CD14-positive monocyte (primary cell): ENCODE results near the gene LGI4. TPM values are rescaled to one million over a fixed set of nuclear protein-coding genes. Genes with fewer than 3 reads are reported as not detected.
A peak's percentile ranks its signal among the peaks of the same experiment; 100 is the strongest.

Experiments used
- DNase-seq, 3 donors: peaks; one replicate each; pipeline ENCODE4 v3.0.0-alpha.2; 2011 to 2022
- H2AFZ ChIP-seq: 2 replicates; pipeline ENCODE4 v1.6.0; 2012; ENCODE audit warnings: mild to moderate bottlenecking, low read depth, low read length, inconsistent platforms; ENCODE audit not compliant: insufficient read depth, poor library complexity, severe bottlenecking
- H3K27ac ChIP-seq, 2 donors: 1 replicate in 1 of 2; 2 replicates in 1 of 2; pipeline ENCODE4 v1.5.1; 2012 to 2013; ENCODE audit warnings: low read length in 2 of 2, control low read depth in 1 of 2, inconsistent platforms in 1 of 2, low read depth in 1 of 2, mild to moderate bottlenecking in 1 of 2
- H3K27me3 ChIP-seq, 2 donors: one replicate each; pipeline versions ENCODE4 v1.6.0 to v1.6.1; 2011 to 2013; ENCODE audit warnings: low read length in 2 of 2; ENCODE audit not compliant: control insufficient read depth in 2 of 2, insufficient read depth in 2 of 2
- H3K36me3 ChIP-seq, 2 donors: replicated peaks in 1 of 2; 1 replicate in 1 of 2; 2 replicates in 1 of 2; pipeline versions ENCODE4 v1.5.1 to v1.6.1; 2012 to 2013; ENCODE audit warnings: low read length in 2 of 2, control low read depth in 1 of 2, inconsistent platforms in 1 of 2, mild to moderate bottlenecking in 1 of 2; ENCODE audit not compliant: insufficient read depth in 2 of 2, control insufficient read depth in 1 of 2
- H3K4me1 ChIP-seq, 2 donors: 1 replicate in 1 of 2; 2 replicates in 1 of 2; pipeline versions ENCODE4 v1.5.1 to v1.6.1; 2012 to 2013; ENCODE audit warnings: low read length in 2 of 2, control low read depth in 1 of 2, inconsistent platforms in 1 of 2, mild to moderate bottlenecking in 1 of 2, moderate library complexity in 1 of 2; ENCODE audit not compliant: insufficient read depth in 2 of 2, control insufficient read depth in 1 of 2
- H3K4me2 ChIP-seq: replicated peaks from 2 replicates; pipeline ENCODE3; 2012; ENCODE audit warnings: low read length, moderate library complexity, mild to moderate bottlenecking; ENCODE audit not compliant: poor library complexity, severe bottlenecking; ENCODE audit errors: extremely low read depth
- H3K4me3 ChIP-seq, 3 experiments: fragments of 200-600 bp in 1 of 3; sonication (generic) in 1 of 3; replicated peaks in 1 of 3; 1 replicate in 2 of 3; 2 replicates in 1 of 3; pipeline ENCODE4 v1.5.1; 2011 to 2013; ENCODE audit warnings: low read length in 3 of 3, mild to moderate bottlenecking in 3 of 3, control low read depth in 2 of 3, low read depth in 2 of 3, inconsistent platforms in 1 of 3, moderate library complexity in 1 of 3
- H3K79me2 ChIP-seq: 2 replicates; pipeline ENCODE4 v1.6.0; 2012; ENCODE audit warnings: mild to moderate bottlenecking, control low read depth, inconsistent platforms, low read length, moderate library complexity; ENCODE audit not compliant: insufficient read depth
- H3K9ac ChIP-seq: 2 replicates; pipeline ENCODE4 v1.6.0; 2017; ENCODE audit warnings: low read length, mild to moderate bottlenecking; ENCODE audit not compliant: insufficient read depth, poor library complexity, severe bottlenecking
- H3K9me3 ChIP-seq, 2 donors: replicated peaks in 1 of 2; 1 replicate in 1 of 2; 2 replicates in 1 of 2; pipeline versions ENCODE4 v1.5.1 to v1.6.1; 2012 to 2013; ENCODE audit warnings: low read length in 2 of 2, control low read depth in 1 of 2; ENCODE audit not compliant: control insufficient read depth in 1 of 2, insufficient read depth in 1 of 2
- H4K20me1 ChIP-seq: 2 replicates; pipeline ENCODE4 v1.6.0; 2012; ENCODE audit warnings: mild to moderate bottlenecking, low read length, control low read depth, moderate library complexity; ENCODE audit not compliant: insufficient read depth
- H3K27ac Mint-ChIP-seq, 7 donors: one replicate each; pipeline ENCODE4 v1.8.0; 2020; ENCODE audit warnings: mild to moderate bottlenecking in 7 of 7, mixed read lengths in 7 of 7, moderate library complexity in 6 of 7, inconsistent platforms in 2 of 7
- H3K27me3 Mint-ChIP-seq, 3 donors: one replicate each; pipeline ENCODE4 v1.8.0; 2021 to 2022; ENCODE audit warnings: low read depth in 3 of 3, mild to moderate bottlenecking in 3 of 3, mixed read lengths in 3 of 3, moderate library complexity in 3 of 3, inconsistent platforms in 1 of 3
- H3K36me3 Mint-ChIP-seq, 2 donors: one replicate each; pipeline ENCODE4 v1.8.0; 2020; ENCODE audit warnings: mixed read lengths in 2 of 2, inconsistent platforms in 1 of 2, mild to moderate bottlenecking in 1 of 2
- H3K4me1 Mint-ChIP-seq: one replicate; pipeline ENCODE4 v1.8.0; 2020; ENCODE audit warnings: mild to moderate bottlenecking, mixed read lengths
- H3K4me3 Mint-ChIP-seq, 2 donors: one replicate each; pipeline ENCODE4 v1.8.0; 2020; ENCODE audit warnings: mild to moderate bottlenecking in 2 of 2, mixed read lengths in 2 of 2, moderate library complexity in 1 of 2
- H3K9me3 Mint-ChIP-seq, 7 donors: one replicate each; pipeline ENCODE4 v1.8.0; 2020 to 2022; ENCODE audit warnings: mixed read lengths in 7 of 7, mild to moderate bottlenecking in 6 of 7, moderate library complexity in 6 of 7, inconsistent platforms in 2 of 7
- CTCF ChIP-seq: fragments of 200-600 bp; IDR thresholded peaks from one replicate; pipeline ENCODE4 v1.8.0; 2022; ENCODE audit warnings: antibody characterized with exemption, mild to moderate bottlenecking
- WGBS: methylation state at CpG from one replicate; pipeline ENCODE4 v1.1.5; 2013; ENCODE audit warnings: missing lambda C conversion rate; ENCODE audit not compliant: insufficient coverage; 5-methylcytosine and 5-hydroxymethylcytosine counted together
- intact Hi-C, 2 donors: fragments of 100-400 bp; cut with micrococcal nuclease; formaldehyde crosslinking; loops; one replicate each; pipeline versions ENCODE4 v1.15.0 to v1.15.1; 2023
- polyA plus RNA-seq, 3 donors: library from polyadenylated mRNA; depleted of rRNA in 1 of 3; unstranded in 2 of 3; stranded (reverse) in 1 of 3; fragments of 300-500 nt in 2 of 3; fragments of >200 nt in 1 of 3; fragmentation: Illumina TruSeq in 2 of 3; gene quantifications; 1 replicate in 2 of 3; 2 replicates in 1 of 3; pipeline ENCODE4 v1.2.3, GENCODE V29; 2012 to 2021

Gene LGI4
- polyA plus RNA-seq, 3 donors = 1.1 TPM; not detected in 2

GRCh38 chr19:35149463-35149862 is 14.6 kb upstream of the LGI4 start:
- intact Hi-C loops = no loop called here
- H3K27me3 ChIP-seq = peaks cover 4 to 10% of the 10 kb centered on the region in 2 donors
- DNase-seq = no peak
- no peak overlapping the region for H3K27ac Mint-ChIP-seq
- peaks cover 0 to 3% (median 0%) of the 10 kb centered on the region in 7 donors for H3K9me3 Mint-ChIP-seq
- no peaks in the 10 kb centered on the region for H4K20me1 ChIP-seq
- H3K79me2 ChIP-seq = peaks cover 11% of the 10 kb centered on the region
- H3K4me2 ChIP-seq = no peak overlapping the region
- H3K9ac ChIP-seq = no peak overlapping the region
- TF ChIP-seq CTCF = no peak
- peaks cover 55% of the 10 kb centered on the region for H3K4me1 Mint-ChIP-seq
- H2AFZ ChIP-seq = no peak overlapping the region
- no peak overlapping the region for H3K27ac ChIP-seq
- peaks cover 12 to 14% (median 14%) of the 10 kb centered on the region in 3 donors for H3K27me3 Mint-ChIP-seq
- no peak overlapping the region for H3K4me3 ChIP-seq
- 100% methylated on average over 1 of the region's 3 CpGs for WGBS
- H3K36me3 Mint-ChIP-seq = peaks cover 0 to 12% of the 10 kb centered on the region in 2 donors
- H3K4me1 ChIP-seq = peaks cover 40 to 55% of the 10 kb centered on the region in 2 donors
- H3K4me3 Mint-ChIP-seq = no peak overlapping the region
- H3K36me3 ChIP-seq = no peaks in the 10 kb centered on the region
- H3K9me3 ChIP-seq = no peaks in the 10 kb centered on the region

DNA sequence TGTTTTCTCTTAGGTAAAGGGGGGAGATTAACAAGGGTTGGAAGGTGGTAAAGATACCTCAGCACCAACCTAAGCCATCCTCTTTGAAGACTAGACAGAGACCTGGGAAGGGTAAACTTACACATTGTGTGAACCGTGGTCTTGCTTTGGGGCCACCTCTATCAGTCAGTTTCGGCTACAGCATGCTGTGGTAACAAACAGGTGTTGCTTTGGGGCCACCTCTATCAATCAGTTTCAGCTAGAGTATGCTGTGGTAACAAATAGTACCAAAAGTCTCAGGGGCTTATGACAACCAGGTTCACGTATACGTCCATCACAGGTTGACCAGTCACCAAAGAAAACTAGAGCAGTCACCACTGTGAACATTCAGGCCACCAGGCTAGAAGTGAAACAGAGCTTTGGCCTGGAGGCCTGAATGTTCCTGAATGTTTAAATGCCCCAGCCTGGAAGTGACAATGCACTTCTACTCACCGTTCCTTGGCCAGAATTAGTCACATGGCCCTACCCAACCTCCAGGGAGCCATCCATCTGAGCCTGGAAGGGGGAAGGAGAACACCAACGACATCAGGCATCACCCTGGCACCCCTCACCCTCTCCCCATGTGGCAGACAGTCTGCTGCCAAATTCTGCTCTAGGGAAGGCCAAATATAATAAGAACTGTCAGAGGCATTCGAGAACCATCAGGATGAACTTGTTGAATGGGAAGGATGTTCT is 12.0 kb upstream of the LGI4 start:
- H3K27ac Mint-ChIP-seq = peak overlapping the region; percentile 5 to 81 (median 59)
- Histone ChIP-seq H3K27ac (peak overlapping the region; percentile 20 to 26), H3K9ac (no peak overlapping the region), H3K27me3 (peaks cover 23 to 33% of the 10 kb centered on the region in 2 donors), H3K9me3 (peaks cover 0 to 8% of the 10 kb centered on the region in 2 donors), H3K4me3 (no peak overlapping the region), H3K4me1 (peaks cover 26 to 41% of the 10 kb centered on the region in 2 donors), H4K20me1 (no peaks in the 10 kb centered on the region), H2AFZ (peak overlapping the region; percentile 22), H3K36me3 (no peaks in the 10 kb centered on the region), H3K79me2 (no peaks in the 10 kb centered on the region), H3K4me2 (no peak overlapping the region)
- peak overlapping the region in 1 of 2 donors; percentile 35 for H3K4me3 Mint-ChIP-seq
- peaks cover 0 to 13% (median 0%) of the 10 kb centered on the region in 7 donors for H3K9me3 Mint-ChIP-seq
- no peak for TF ChIP-seq CTCF
- intact Hi-C loops = no loop called here
- H3K4me1 Mint-ChIP-seq = peaks cover 44% of the 10 kb centered on the region
- DNase-seq = peak; percentile 57 to 71 (median 65)
- 78% methylated on average over 2 of the region's 7 CpGs for WGBS
- H3K27me3 Mint-ChIP-seq = peaks cover 29 to 35% (median 32%) of the 10 kb centered on the region in 3 donors
- H3K36me3 Mint-ChIP-seq = peaks cover 0 to 12% of the 10 kb centered on the region in 2 donors
